Spleen (tissue), 11 donors: ENCODE measurements around the gene SIGLEC15. TPM values are rescaled to one million over a fixed set of nuclear protein-coding genes. Genes with fewer than 3 reads are reported as not detected.

Experiments used
- DNase-seq: peaks from one replicate; pipeline ENCODE4 v3.0.0-alpha.2; 2020
- H3K27ac ChIP-seq, 8 donors: fragments of 200-600 bp; sonication (generic) in 7 of 8; 1 replicate in 4 of 8; 2 replicates in 4 of 8; pipeline versions ENCODE4 v1.5.0 to v1.8.0; 2016 to 2021; ENCODE audit warnings: inconsistent platforms in 4 of 8, mild to moderate bottlenecking in 4 of 8, moderate library complexity in 1 of 8
- H3K27me3 ChIP-seq, 7 donors: fragments of 200-600 bp; sonication (generic) in 6 of 7; replicated peaks in 1 of 7; 1 replicate in 4 of 7; 2 replicates in 3 of 7; pipeline versions ENCODE4 v1.5.0 to v1.8.0; 2016 to 2021; ENCODE audit warnings: inconsistent platforms in 3 of 7, mild to moderate bottlenecking in 1 of 7
- H3K36me3 ChIP-seq, 6 donors: fragments of 200-600 bp; sonication (generic) in 5 of 6; 1 replicate in 4 of 6; 2 replicates in 2 of 6; pipeline versions ENCODE4 v1.5.0 to v1.8.0; 2016 to 2021; ENCODE audit warnings: inconsistent platforms in 2 of 6
- H3K4me1 ChIP-seq, 6 donors: fragments of 200-600 bp; sonication (generic) in 5 of 6; 1 replicate in 3 of 6; 2 replicates in 3 of 6; pipeline versions ENCODE4 v1.5.0 to v1.8.0; 2016 to 2021; ENCODE audit warnings: inconsistent platforms in 3 of 6
- H3K4me3 ChIP-seq, 8 donors: fragments of 200-600 bp; sonication (generic) in 7 of 8; 1 replicate in 4 of 8; 2 replicates in 4 of 8; pipeline versions ENCODE4 v1.5.0 to v1.8.0; 2016 to 2021; ENCODE audit warnings: inconsistent platforms in 4 of 8, mild to moderate bottlenecking in 4 of 8, moderate library complexity in 2 of 8
- H3K9me3 ChIP-seq, 8 donors: fragments of 200-600 bp; sonication (generic) in 7 of 8; 1 replicate in 4 of 8; 2 replicates in 4 of 8; pipeline versions ENCODE4 v1.5.0 to v1.8.0; 2016 to 2021; ENCODE audit warnings: inconsistent platforms in 4 of 8
- CTCF ChIP-seq, 11 experiments: fragments of 200-600 bp in 7 of 11; fragments of 450-650 bp in 4 of 11; sonication (generic) in 4 of 11; IDR thresholded peaks in 8 of 11; conservative IDR thresholded peaks in 3 of 11; 1 replicate in 7 of 11; 2 replicates in 4 of 11; pipeline versions ENCODE4 v1.4.0 to v1.8.0; 2016 to 2021; ENCODE audit warnings: antibody characterized with exemption in 11 of 11, inconsistent platforms in 4 of 11, mild to moderate bottlenecking in 1 of 11
- POLR2A ChIP-seq, 3 donors: fragments of 450-650 bp; IDR thresholded peaks; one replicate each; pipeline ENCODE4 v1.5.1; 2017; ENCODE audit warnings: antibody characterized with exemption in 3 of 3, mild to moderate bottlenecking in 1 of 3
- POLR2AphosphoS5 ChIP-seq, 3 donors: sonication (generic); formaldehyde crosslinking; IDR thresholded peaks; one replicate each; pipeline ENCODE4 v1.5.1; 2017; ENCODE audit warnings: antibody characterized with exemption in 3 of 3
- WGBS, 5 donors: extraction: QIAGEN DNeasy Blood & Tissue Kit in 3 of 5; methylation state at CpG; one replicate each; pipeline versions ENCODE4 v1.1.5 to v1.1.7; 2013 to 2018; 5-methylcytosine and 5-hydroxymethylcytosine counted together
- intact Hi-C: fragments of 100-400 bp; cut with DNase I; formaldehyde crosslinking; loops from one replicate; pipeline ENCODE4 v1.15.0; 2023; ENCODE audit warnings: low total_unique reads
- polyA plus RNA-seq, 3 donors: library from polyadenylated mRNA; stranded (reverse); fragments of 200-250 nt; gene quantifications; one replicate each; pipeline ENCODE4 v1.2.1, GENCODE V29; 2013
- total RNA-seq, 7 donors: library from RNA; depleted of rRNA in 3 of 7; stranded (reverse); fragments of >200 nt in 3 of 7; fragmentation: NEBNext Ultra II Directional in 4 of 7; extraction: Animal tissue kit (Norgen Biotek cat#: 25700) in 4 of 7; gene quantifications; one replicate each; pipeline versions ENCODE4 v1.1.0 to v1.2.1, GENCODE V29; 2016 to 2021
- donor health status: healthy with polysubstance abuse.
- donor health status: DM: no; HTN: no; CAD: no; lungs with moderate emphysema.
- donor health status: DM: no; HTN: no; CAD: no.
- donor health status: Bipolar disorder and iron deficiency.
- donor health status: healthy.
- donor health status: DM: no; HTN: no; CAD: no.
- donor health status: DM: yes; HTN: yes; CAD: no.

Gene SIGLEC15
- total and polyA plus RNA-seq, 10 donors: 0.28 to 3.5 (median 1.4) TPM

GRCh38 chr18:45793264-45793965 lies 32.1 kb upstream of the SIGLEC15 start:
- Histone ChIP-seq H3K4me3 (no peak overlapping the region), H3K36me3 (no peaks in the 10 kb centered on the region), H3K4me1 (no peaks in the 10 kb centered on the region), H3K9me3 (peaks cover 0 to 6% (median 0%) of the 10 kb centered on the region in 8 donors), H3K27ac (no peak overlapping the region), H3K27me3 (no peaks in the 10 kb centered on the region)
- 51 to 74% (median 61%) methylated on average over 4 of the region's 4 CpGs for WGBS, 5 donors
- intact Hi-C loops: no loop called here
- DNase-seq: no peak
- no peak for TF ChIP-seq CTCF (IDR thresholded peaks at IDR 0.05 in 8 of 11, conservative IDR thresholded peaks at IDR 0.05 in 3 of 11)
- no peak for TF ChIP-seq POLR2AphosphoS5 (IDR thresholded peaks at IDR 0.05)
- TF ChIP-seq POLR2A (IDR thresholded peaks at IDR 0.05): no peak

DNA sequence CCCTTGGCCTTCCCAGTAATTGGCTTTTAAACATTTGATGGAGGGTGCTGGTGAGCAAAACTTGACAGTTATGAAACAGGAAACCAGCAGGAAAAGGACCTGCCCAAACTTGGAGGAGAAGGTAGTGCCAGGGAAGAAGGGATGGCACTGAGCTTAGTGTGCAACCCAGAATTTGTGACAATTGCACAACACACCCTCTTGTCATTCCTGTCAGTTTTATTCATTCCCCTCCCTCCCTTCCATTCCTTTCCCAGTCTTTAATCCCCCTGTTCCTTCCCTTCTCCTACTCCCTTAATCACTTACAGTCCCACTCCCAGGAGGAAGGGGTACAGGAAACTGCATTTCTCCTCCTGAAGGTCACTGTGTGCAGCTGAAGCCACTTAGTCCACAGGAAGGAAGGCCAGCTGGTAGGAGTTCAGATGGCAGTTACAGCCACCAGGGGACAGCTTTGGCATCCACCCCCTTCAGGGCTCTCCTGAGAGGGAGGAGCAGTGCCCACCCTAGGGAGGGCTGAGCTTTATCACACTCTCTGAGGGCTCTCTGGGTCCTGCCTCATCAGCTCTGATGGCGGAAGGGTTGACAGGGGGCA lies 24.0 kb upstream of the SIGLEC15 start:
- peaks cover 0 to 12% (median 0%) of the 10 kb centered on the region in 6 donors for H3K4me1 ChIP-seq
- 64 to 76% (median 75%) methylated on average over 1 of the region's 1 CpG; no CpG with 5 or more reads in 2 of the 5 donors for WGBS, 5 donors
- peak in 1 of 11 experiments; percentile 10 for TF ChIP-seq CTCF (IDR thresholded peaks at IDR 0.05 in 8 of 11, conservative IDR thresholded peaks at IDR 0.05 in 3 of 11)
- TF ChIP-seq POLR2A (IDR thresholded peaks at IDR 0.05): no peak
- TF ChIP-seq POLR2AphosphoS5 (IDR thresholded peaks at IDR 0.05): peak in 2 of 3 donors; percentile 47 to 67
- H3K4me3 ChIP-seq: no peak overlapping the region
- peaks cover 0 to 5% (median 0%) of the 10 kb centered on the region in 7 donors for H3K27me3 ChIP-seq
- intact Hi-C loops: no loop called here
- H3K36me3 ChIP-seq: no peaks in the 10 kb centered on the region
- H3K27ac ChIP-seq: peak overlapping the region in 1 of 8 donors; percentile 7
- DNase-seq: no peak
- H3K9me3 ChIP-seq: peaks cover 0 to 26% (median 16%) of the 10 kb centered on the region in 8 donors

- peaks cover 0 to 5% (median 0%) of the 10 kb centered on the region in 7 donors for H3K27me3 ChIP-seq
- no peaks in the 10 kb centered on the region for H3K36me3 ChIP-seq
- H3K9me3 ChIP-seq: peaks cover 0 to 26% (median 16%) of the 10 kb centered on the region in 8 donors
- 63 to 85% (median 79%) methylated on average over 2 of the region's 2 CpGs for whole genome bisulfite sequencing, 5 donors
- no peak for DNase-seq
- intact Hi-C loops: no loop called here
- no peak overlapping the region for H3K4me3 ChIP-seq
- no peak overlapping the region for H3K27ac ChIP-seq
- H3K4me1 ChIP-seq: peaks cover 0 to 12% (median 0%) of the 10 kb centered on the region in 6 donors
- no peak for TF ChIP-seq POLR2A (IDR thresholded peaks at IDR 0.05)
- TF ChIP-seq CTCF (IDR thresholded peaks at IDR 0.05 in 8 of 11, conservative IDR thresholded peaks at IDR 0.05 in 3 of 11): no peak
- no peak for TF ChIP-seq POLR2AphosphoS5 (IDR thresholded peaks at IDR 0.05)
Observed at GRCh38 chr18:45802814-45803492, 22.5 kb upstream of the SIGLEC15 start.

DNA sequence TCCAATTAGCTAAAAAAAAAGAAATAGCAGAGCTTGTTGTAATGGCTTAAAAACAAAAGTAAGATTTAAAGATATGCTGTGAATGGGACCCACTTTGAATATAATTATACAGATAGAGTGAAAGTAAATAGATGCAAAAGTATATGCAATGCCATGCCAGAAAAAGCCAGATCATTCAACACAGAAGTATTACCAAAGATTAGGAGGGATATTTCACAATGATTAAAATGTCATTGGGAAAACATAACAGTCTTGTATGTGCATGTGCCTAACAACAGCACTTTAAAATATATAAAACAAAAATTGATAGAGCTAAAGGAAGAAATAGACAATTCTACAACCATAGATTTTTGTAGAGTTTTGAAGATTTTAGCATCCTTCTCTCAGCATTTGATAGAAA lies 19.9 kb upstream of the SIGLEC15 start:
- no peak overlapping the region for H3K27ac ChIP-seq
- H3K36me3 ChIP-seq: no peaks in the 10 kb centered on the region
- no peak overlapping the region for H3K4me3 ChIP-seq
- no peak for TF ChIP-seq POLR2AphosphoS5 (IDR thresholded peaks at IDR 0.05)
- TF ChIP-seq CTCF (IDR thresholded peaks at IDR 0.05 in 8 of 11, conservative IDR thresholded peaks at IDR 0.05 in 3 of 11): no peak
- TF ChIP-seq POLR2A (IDR thresholded peaks at IDR 0.05): no peak
- intact Hi-C loops: no loop called here
- peaks cover 0 to 23% (median 16%) of the 10 kb centered on the region in 8 donors for H3K9me3 ChIP-seq
- no peak for DNase-seq
- peaks cover 0 to 12% (median 0%) of the 10 kb centered on the region in 6 donors for H3K4me1 ChIP-seq
- peaks cover 0 to 5% (median 0%) of the 10 kb centered on the region in 7 donors for H3K27me3 ChIP-seq
